HG03521 (cell line): ENCODE data around the gene RTN4RL1.
A peak's percentile ranks its signal among the peaks of the same experiment; 100 is the strongest.

Experiments used
- ATAC-seq: cut with Tn5 transposase; IDR thresholded peaks from one replicate; pipeline ENCODE4 v1.9.1; 2021; ENCODE audit warnings: mild to moderate bottlenecking, moderate library complexity; ENCODE audit not compliant: unreplicated experiment

RTN4RL1 gene, protein sequence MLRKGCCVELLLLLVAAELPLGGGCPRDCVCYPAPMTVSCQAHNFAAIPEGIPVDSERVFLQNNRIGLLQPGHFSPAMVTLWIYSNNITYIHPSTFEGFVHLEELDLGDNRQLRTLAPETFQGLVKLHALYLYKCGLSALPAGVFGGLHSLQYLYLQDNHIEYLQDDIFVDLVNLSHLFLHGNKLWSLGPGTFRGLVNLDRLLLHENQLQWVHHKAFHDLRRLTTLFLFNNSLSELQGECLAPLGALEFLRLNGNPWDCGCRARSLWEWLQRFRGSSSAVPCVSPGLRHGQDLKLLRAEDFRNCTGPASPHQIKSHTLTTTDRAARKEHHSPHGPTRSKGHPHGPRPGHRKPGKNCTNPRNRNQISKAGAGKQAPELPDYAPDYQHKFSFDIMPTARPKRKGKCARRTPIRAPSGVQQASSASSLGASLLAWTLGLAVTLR

DNA sequence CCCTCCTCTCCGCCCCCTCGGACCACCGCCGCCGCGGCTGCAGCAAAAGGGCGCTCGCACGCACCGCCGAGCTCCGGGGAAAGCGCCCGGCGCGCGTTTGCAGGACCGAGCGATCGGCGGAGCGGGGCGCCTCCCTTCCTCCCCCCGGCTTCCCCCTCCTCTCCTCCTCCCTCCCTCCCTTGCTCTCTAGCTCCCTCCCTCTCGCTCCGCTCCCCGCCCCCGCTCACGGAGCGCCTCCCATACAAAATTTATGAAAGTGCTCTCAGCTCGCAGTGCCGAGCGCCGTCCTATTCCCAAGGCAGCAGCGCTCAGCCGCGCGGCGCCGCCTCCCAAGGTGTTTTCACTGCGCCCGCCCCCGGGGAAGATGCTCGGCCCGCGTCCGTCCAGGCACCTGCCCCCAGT lies at the start of gene RTN4RL1:
RTN4RL1 (minus strand) TSS at position 115 of the 402 bp plus-strand sequence. CDS start 469 bp downstream, outside the sequence.
- no peak for ATAC-seq

DNA sequence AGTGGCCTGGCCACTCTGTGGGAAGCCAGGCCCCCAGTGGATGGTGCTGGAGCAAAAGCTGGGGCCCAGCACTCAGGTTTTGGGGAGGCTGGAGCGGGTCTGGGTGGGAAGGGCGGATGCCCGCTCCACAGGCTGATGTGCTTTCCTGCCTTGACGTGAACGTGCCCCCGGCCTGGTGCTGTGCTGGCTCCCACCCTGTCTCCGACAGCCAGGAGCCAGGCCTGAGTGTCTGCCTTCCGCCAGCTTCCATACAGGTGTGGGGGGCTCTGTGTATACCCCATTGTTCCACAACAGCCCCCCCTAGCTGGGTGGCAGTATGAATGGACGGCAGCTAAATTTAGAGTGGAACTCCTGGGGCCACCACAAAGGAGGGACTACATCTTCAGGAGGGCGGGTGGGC lies 49.8 kb upstream of the RTN4RL1 start:
- no peak for ATAC-seq

DNA sequence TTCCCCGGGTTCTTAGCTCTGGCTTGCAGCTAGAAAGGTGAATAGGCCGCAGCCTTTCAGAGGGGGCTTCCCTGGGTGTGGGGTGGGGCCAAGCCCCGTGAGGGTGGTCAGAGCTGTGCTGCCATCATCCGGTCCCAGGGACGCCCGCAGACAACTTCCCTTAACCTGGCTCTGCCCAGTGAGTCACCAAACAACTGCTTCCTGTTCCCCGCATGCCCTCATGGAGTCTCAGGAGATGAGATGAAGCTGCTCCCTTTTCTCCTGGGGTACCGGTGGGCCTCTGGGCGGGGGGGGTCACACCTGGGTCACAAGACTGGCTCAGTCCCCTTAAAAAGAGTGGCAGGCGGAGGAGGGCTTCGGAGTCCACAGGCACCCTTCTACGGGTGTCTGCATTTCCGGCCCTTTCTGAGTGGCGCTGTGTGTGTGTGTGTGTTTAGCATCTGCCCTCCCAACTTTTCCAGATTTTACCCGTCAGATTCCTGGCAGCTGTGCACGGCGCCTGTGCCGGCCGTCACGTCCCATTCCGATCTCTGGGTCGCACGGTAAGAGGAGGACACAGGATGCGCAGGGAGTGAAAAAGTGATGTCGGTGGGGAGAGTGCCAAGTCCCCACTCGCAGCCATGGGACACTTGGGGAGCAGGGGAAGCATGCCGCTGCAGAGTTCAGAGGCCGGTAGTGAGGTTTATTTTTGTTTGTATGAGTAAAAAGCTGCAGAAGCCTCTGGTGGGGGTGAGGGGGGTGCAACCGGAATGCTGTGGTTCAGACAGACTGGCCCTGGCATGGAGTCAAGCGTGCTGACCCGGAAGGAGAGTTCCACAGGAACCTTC lies 46.5 kb upstream of the RTN4RL1 start:
- no peak for ATAC-seq

DNA sequence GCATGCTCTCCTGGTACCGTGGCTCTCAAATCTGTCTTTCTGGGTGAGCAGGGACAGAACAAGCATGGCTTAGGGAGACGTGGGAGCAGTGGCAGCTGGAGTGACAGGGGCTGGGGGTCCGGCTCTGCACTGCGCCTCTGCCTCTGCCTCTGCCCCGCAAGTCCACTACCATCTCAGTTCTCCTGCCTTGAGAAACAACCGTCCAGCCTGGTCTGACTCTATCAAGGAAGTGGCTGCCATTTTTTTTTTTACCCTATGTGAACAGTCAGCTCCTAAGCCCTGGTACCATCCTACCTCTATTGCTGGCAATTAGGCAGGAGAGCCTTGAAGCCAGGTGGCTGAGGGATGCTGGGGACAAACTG lies 45.9 kb upstream of the RTN4RL1 start:
- no peak for ATAC-seq

DNA sequence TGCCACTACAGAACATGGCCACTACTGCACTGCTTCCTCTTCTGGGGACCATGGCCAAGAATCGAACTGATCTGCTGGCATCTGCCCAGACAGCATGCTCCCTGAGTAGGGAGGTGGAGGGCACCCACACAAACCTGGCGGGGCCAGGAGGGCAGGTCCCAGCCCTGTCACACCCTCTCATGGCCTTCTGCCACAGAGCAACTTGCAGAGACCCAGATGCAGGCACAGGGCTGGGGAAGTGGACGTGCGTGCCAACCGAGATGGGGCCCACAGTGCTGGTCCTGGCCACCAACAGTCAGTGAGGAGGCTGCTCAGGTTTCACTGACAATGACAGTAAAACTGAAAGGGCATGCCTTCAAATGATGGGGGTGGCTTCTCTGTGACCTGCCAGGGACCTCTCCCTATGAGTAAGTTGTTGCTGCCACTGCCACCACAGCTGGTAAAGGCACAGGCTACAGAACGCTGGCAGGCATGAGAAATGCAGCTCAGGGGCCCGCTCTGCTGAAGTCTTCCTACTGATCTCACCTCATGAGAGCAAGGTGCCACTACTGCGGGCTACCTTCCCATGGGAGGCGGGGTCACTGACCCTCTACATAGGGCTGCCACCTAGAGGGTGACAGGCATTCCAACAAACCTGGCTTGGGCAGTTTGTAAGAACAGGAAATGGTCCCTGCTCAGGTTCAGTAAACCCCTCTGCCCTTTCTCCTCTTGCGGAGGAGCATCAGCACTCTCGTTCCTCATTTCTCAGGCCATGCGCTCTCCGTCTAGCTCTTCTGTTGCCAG lies 45.3 kb upstream of the RTN4RL1 start:
- peak; percentile 73 for ATAC-seq

DNA sequence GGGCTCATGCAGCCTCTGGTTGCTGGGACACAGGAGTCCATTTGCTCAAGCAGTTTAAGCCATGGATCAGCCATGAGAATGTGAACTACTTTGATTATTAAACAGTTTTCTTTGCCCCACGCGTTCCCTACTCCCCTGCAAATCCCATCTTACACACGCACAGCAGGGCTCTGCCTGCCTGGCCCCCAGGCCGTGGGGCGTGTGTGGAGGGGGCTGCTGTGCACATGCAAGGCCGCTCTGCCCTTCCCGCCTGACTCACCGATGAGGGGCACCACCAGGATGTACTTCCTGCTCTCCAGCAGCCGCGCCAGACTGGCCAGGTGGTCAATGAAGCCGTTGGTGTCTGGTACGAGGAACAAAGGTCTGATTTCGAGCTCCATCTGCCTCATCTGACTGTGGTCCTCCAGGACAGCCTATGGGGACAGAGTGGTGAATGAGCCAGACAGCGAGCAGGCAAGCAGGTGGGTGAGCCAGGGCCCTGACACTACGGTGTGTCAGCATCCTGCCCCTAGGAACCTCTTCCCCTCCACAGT lies 43.5 kb upstream of the RTN4RL1 start:
- no peak for ATAC-seq

DNA sequence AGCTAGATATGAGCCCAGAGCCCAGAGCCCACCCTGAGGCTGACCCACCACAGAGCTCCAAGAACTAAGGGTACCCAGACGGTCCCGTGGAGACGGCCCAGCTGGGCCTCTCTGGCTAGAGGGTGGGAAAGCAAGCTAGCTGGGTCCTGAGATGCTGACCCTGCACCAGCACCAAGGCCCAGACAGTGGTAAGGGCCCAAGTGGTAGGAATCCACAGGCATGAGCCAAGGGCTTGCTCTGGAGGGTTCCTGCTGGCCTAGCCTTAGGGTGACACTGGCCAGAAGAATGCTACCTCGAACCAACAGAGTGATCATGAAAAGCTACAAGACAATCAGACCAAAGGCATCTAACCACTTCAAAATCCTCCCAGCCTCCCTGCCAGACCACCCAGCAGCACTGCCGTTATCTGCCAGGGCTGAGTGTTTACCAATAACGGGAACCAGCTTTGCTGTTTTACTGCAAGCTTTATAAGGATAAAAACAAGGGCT lies 42.9 kb upstream of the RTN4RL1 start:
- ATAC-seq: no peak

DNA sequence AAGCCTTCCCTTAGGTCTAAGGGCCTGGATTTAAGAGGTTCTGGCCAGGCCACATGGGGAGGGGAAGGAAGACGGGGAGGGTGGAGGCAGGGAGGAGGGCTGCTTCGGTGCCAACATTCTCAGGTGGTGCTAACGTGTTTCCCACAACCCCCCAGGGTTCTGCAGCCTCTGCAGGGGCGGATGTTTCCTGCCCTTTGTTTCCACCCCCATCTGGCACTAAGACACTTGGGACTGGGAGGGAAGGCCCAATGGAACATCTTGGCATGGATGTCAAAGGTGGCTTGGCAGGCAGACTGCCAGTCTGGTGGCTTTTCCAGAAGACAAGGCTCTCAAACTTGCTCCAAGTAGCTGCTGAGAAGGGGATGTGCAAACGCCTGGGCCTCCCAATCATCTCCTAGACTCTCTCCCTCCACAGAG lies 42.5 kb upstream of the RTN4RL1 start:
- no peak for ATAC-seq

DNA sequence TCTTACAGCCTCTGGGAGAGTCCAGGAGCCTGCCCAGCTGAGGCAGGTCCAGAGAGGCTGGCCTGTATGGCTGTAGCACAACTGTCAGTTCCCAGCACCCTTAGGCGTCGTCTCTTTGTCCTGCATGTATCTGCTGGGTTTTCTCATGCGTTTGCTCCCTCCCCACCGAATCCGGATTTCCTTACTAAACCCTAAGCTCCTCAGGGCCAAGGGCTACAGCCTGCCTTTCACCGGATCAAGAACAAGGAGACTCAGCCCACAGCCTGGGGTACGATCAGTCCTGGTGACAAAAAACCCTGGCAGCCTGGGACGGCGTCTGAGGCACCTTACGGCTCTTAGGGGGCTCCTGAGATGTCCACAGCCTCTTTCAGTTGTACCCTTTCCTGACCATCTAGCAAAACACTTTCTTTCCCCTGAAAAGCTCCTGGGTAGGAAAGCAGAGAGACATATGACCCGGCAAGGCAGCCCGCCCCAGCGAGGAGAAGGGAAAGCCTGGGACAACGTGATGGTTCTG lies 42.0 kb upstream of the RTN4RL1 start:
- ATAC-seq: no peak

DNA sequence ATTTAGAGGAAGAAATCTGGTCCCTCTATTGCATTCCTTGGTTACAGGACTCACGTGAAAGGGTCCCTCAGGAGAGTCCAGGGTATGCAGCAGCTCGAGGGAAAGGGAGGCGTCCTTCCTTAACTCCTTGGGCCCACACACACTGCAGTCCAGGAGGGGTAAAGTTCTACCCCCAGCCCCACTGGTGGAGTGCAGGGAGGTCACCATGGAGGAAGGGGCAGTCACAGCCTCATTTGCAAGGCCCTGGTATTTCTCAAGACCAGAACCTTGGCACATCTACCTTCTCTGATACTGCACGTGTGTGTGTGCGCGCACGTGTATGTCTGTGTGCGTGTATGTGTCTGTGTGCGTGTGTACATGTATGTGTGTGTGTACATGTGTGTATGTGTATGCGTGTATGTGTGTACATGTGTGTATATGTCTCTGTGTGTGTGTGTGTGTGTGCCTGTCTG lies 40.8 kb upstream of the RTN4RL1 start:
- no peak for ATAC-seq

DNA sequence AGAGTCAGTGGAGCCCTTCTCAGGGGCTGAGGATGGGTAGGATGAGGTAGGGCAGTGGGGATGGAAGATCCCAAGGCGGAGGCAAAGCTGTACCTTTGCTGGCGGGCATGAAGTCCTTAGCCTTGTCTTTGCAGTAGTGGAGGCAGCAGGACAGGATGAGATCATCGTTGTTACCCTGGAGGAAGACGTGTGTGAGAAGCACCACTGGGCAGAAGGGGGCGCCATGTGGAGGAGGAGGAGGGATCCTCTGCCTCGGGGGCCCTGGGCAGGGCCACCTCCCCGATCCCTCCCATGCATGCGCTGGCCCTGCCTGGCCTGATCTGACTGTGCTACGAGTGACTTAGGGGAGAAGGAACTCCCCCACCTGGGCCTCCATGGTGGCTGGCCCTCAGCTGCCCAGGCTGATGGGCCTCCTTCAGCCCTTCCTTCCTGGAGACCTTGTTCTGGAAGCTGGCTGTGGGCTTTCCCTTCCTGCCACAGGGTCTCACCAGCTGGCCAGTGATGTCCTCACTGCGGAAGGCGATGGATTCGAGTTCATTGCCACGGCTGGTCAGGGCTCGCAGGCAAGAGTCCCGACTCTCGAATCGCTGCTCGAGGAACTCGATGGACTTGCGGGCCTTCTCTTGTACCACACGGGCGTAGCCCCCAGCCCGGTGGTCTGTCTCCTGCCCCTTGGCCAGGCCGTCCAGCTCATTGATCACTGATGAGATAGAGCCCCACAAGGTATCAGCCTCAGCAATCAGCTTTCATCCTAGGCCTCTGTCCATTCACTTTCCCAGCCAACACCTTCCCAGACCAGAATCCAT lies 40.0 kb upstream of the RTN4RL1 start:
- ATAC-seq: no peak

DNA sequence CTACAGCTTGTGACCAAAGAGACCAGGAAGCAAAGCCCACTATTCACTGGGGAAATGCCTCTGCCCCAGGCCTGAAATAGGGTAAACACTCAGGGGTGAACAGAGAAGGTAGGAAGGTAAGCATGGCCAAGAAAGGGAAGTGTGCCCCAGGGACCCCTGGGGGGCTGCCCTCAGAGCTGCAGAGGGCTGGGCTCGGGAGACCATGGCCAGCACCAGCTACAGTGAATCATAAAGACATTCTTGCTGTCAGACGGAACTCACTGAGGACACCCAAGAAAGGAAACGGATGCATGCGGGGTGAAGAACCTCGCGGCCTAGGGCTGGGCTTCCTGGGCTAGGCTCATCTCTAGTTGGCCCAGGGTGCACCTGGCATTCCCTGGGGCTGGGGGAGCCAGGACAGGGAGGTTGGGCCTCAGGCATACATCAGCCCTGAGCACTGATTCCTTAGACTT lies 39.4 kb upstream of the RTN4RL1 start:
- ATAC-seq: no peak

DNA sequence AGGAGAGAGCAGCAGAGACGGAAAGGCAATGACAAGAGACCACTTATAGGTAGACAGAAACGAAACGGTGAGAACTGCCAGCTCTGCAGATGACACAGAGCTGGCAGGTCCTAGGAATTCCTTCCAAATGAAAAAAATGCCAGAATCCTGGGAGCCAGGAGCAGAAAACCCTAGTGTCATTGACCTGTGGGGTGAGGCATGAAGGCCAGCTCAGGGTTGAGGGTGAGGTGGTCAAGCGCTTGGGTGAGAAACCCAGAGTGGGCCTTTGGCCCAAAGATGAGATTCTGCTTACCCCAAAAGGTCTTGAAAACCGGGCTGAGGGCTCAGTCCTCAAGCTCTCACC lies 39.0 kb upstream of the RTN4RL1 start:
- no peak for ATAC-seq

DNA sequence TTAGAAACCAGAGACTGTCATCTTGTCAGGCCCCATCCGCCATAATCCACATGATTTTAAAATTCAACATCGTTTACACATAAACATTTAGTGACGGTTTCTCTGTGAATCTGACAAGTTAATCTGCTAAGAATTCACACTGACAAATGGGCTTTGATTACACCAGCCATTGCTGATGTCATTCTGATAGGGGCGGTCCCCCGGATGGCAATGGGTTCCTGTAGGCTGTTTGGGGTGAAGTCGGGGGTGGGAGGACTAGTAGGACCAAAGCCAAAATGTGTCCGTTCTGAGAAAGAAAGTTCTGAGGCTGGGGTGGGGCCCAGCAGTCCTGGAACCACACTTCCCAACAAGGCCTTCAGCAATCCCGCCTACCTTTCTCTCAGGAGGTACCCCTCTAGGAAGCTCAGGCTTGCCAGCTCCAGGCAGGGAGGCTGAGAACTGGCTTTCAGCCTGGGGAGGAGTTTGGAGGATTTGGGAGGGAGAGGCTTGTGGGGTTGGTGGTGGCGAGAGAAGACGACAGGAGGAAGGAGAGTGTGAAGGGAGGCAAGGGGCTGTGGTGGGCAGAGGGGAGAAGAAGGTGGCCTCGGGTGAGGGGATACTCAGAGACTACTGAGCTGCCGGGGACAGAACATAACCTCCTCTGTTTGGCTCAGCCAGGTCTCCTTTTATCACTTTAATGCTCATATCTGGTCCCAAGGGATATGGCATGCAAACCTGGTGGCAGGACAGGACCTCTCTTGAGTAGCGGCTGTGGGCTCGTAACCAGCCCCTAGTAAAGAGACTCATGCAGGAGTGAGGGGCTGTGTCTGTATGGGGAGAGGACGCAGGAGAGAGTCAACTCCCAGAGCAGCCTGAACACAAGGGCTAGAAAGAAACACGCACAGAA lies 38.4 kb upstream of the RTN4RL1 start:
- no peak for ATAC-seq

DNA sequence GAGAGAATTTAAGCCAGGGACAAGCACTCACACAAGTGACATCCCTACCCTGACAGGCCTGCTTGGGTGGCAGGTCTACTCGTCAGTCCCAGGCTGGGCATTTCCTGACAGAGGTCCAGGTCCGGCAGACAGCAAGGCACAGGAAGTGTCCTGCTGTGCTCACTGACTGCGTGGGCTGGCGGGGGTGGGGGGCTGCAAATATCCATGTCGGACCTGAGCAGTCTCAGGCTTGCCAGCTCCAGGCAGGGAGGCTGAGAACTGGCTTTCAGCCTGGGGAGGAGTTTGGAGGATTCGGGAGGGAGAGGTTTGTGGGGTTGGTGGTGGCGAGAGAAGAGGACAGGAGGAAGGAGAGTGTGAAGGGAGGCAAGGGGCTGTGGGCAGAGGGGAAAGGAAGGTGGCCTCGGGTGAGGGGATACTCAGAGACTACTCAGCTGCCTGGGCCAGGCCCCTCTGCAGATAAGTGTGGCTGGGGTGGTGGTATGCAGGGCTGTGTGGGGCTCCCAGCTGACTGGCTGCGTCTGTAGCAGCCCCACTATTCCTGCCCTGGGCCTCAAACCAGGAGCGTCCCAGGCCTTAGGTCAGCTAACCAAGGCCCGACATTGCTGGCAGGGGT lies 37.5 kb upstream of the RTN4RL1 start:
- no peak for ATAC-seq

DNA sequence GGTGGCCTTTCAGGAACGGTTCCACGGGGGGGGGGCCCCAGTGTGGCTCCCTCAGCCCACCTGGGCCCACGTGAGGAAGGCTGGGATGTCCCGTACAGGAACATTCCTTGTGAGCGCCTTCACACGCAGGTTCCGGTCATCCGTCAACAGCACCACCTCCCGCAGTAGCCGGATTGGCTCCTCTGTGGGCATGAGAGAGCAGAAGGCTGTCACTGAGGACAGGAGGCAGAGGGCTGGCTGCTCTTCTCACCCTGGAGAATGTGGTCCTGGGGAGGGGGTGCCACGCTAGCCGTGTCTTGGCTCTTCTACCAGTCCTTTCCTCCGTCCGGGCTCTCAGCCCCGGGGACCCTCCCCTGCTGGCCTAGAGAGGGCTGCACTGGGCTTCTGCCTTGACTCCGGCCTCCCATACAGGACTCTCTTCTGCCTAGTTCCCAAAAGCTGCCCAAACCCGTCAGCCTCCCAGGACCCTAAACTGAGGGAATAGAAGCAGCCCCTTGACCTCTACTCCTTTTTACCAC lies 36.4 kb upstream of the RTN4RL1 start:
- no peak for ATAC-seq

DNA sequence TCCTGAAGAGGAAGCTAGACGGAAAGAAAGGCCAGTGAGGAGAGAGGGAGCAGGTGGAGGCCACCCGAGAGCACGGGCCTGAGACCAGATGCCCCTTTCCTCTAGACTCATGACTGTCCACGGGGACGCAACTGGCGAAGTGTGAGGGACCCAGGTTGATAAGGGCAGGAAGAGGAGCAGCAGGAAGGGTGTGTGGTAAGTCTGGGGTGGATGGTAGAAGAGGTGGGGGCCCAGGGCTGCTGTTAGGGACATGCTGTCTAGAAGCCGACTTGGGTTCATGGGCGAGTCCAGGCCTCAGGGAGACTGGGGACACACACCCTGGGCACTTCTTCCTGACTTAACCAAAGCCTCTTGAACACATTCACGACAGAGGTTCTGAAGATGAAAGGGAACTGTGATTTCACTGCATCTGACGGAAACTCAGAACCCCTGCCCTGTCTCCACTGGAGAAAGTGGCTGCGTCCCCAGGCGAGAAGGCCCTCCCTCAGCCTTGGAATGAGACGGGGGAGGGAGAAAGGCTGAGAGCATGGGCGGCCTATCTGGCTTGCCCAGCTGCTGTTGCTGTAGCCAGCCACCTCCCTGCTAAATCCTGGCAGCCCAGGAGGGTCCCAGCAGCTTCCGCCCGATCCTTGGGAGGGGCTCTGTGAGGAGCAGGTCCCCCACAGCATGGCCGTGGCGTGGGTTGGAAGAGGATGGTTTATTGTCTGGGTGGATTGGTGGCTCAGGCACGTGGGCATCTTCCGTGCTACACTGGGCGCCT lies 35.7 kb upstream of the RTN4RL1 start:
- no peak for ATAC-seq

DNA sequence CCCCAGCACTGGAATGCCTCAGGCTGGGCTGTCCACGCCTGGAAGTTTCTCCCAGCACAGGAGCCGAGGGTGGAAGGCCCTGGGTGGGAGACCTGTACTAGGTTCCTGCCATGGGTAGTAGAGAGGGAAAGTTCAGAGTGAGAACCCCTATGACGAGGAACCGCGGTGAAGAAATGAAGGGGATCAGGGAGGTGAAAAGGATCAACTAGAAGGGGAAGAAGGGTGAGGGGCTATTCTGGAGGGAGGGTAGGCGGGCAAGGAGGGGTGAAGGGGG lies 35.2 kb upstream of the RTN4RL1 start:
- no peak for ATAC-seq
